ENCODE data around the gene TMEM243. TPM values are rescaled to one million over a fixed set of nuclear protein-coding genes. Genes with fewer than 3 reads are reported as not detected.

The TMEM243 gene
- total and polyA plus RNA-seq, 2 donors (not counting 3 experiments of a cell fraction or from before 2014, with no cell fraction given): 26.9 to 28.8 TPM

DNA sequence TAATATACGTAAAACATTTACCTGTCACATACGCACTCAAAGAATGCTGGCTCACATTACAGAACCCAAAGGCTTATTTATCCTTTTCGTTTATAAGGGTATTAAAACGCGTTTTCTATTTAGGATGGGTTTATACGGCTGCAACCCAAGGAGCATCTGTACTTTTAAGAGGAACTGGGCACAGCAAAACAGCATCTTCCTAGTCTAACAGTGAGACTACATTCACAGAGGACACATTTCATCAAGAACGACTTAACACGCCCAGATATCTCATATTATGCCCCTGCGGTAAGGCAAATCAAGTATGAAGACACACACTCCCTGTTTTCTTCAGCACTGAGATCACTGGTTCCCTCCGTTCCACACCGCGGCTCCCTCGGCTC is 67.8 kb downstream of the TMEM243 start:
- peaks cover 40% of the 10 kb centered on the region for H3K79me2 ChIP-seq (ENCODE audit: control insufficient read depth, insufficient read depth, low read length)
- CTCF ChIA-PET: interaction anchor here (1.0 to 12.0 kb wide), 6 partner anchors 11 to 264 kb away, joined by 3 to 343 read pairs (median 12); partner anchors contain the start of gene ELAPOR2
- H3K4me1 ChIP-seq (ENCODE audit: control insufficient read depth, extremely low read depth, insufficient read depth, low read length): peaks cover 36% of the 10 kb centered on the region
- H2AFZ ChIP-seq (ENCODE audit: low read depth, low read length): peak overlapping the region; percentile 91
- no peak for TF ChIP-seq POLR2AphosphoS5 (IDR thresholded peaks at IDR 0.05; ENCODE audit: insufficient read depth, low read depth, low read length)
- TF ChIP-seq FOS (IDR thresholded peaks at IDR 0.05; ENCODE audit: borderline replicate concordance, insufficient read depth, low read length): no peak
- TF ChIP-seq EZH2 (IDR thresholded peaks at IDR 0.05; ENCODE audit: borderline replicate concordance, low read depth, low read length, severe bottlenecking): no peak
- TF ChIP-seq, protein P1, sequence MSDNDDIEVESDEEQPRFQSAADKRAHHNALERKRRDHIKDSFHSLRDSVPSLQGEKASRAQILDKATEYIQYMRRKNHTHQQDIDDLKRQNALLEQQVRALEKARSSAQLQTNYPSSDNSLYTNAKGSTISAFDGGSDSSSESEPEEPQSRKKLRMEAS (IDR thresholded peaks at IDR 0.05; ENCODE audit: insufficient read depth, insufficient read length): no peak
- TF ChIP-seq, protein P2, sequence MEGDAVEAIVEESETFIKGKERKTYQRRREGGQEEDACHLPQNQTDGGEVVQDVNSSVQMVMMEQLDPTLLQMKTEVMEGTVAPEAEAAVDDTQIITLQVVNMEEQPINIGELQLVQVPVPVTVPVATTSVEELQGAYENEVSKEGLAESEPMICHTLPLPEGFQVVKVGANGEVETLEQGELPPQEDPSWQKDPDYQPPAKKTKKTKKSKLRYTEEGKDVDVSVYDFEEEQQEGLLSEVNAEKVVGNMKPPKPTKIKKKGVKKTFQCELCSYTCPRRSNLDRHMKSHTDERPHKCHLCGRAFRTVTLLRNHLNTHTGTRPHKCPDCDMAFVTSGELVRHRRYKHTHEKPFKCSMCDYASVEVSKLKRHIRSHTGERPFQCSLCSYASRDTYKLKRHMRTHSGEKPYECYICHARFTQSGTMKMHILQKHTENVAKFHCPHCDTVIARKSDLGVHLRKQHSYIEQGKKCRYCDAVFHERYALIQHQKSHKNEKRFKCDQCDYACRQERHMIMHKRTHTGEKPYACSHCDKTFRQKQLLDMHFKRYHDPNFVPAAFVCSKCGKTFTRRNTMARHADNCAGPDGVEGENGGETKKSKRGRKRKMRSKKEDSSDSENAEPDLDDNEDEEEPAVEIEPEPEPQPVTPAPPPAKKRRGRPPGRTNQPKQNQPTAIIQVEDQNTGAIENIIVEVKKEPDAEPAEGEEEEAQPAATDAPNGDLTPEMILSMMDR (IDR thresholded peaks at IDR 0.05; ENCODE audit: extremely low read depth in 1 of 2, insufficient read depth in 1 of 2, low read depth in 1 of 2, low read length in 2 of 2): no peak
- TF ChIP-seq GATA2 (IDR thresholded peaks at IDR 0.05; ENCODE audit: insufficient read depth, insufficient read length, low read depth, low read length): no peak
- TF ChIP-seq JUN (IDR thresholded peaks at IDR 0.05; ENCODE audit: borderline replicate concordance, insufficient read depth, insufficient read length, low read depth): no peak
- TF ChIP-seq MYC (IDR thresholded peaks at IDR 0.05; ENCODE audit: low read depth, low read length): no peak
- TF ChIP-seq POLR2A (IDR thresholded peaks at IDR 0.05; ENCODE audit: low read depth, low read length): no peak
- H3K9me1 ChIP-seq (replicated peaks; ENCODE audit: control insufficient read depth, extremely low read depth, insufficient read depth, low read length): no peaks in the 10 kb centered on the region
- peak overlapping the region; percentile 89 for H3K4me2 ChIP-seq (ENCODE audit: insufficient read depth, low read length)
- DNase-seq (ENCODE audit: low read depth, low spot score): no peak
- H3K9me3 ChIP-seq (replicated peaks; ENCODE audit: control insufficient read depth, insufficient read depth, low read length): no peaks in the 10 kb centered on the region
- FAIRE-seq: no peak
- H3K27me3 ChIP-seq (ENCODE audit: control insufficient read depth in 2 of 2, insufficient read depth in 2 of 2, low read length in 2 of 2): no peaks in the 10 kb centered on the region
- POLR2A ChIA-PET: interaction anchor here (1.5 to 2.4 kb wide), 3 partner anchors 68 to 94 kb away, joined by 4 to 15 read pairs (median 14); partner anchors contain the start of genes ELAPOR2 and TMEM243
- peaks cover 0 to 2% of the 10 kb centered on the region in 2 experiments for H3K36me3 ChIP-seq (ENCODE audit: control insufficient read depth in 2 of 2, extremely low read depth in 1 of 2, insufficient read depth in 2 of 2, low read length in 2 of 2)
- peaks cover 5% of the 10 kb centered on the region for H4K20me1 ChIP-seq (replicated peaks; ENCODE audit: control insufficient read depth, extremely low read depth, insufficient read depth, low read length)
- H3K9ac ChIP-seq (replicated peaks; ENCODE audit: extremely low read depth, insufficient read depth, low read length): peak overlapping the region; percentile 100
- intact Hi-C loops (cut with micrococcal nuclease) (loop anchor here (1.0 to 10.0 kb wide), 6 partner anchors 68 to 725 kb away; partner anchors contain the start of genes CROT, DBF4, ELAPOR2 and SLC25A40), dilution Hi-C loops (cut with MboI; ENCODE audit: extremely low pct_ligation_motif_present, low sequenced_read_pairs) (no loop called here)
- peak overlapping the region; percentile 84 for H3K27ac ChIP-seq (ENCODE audit: insufficient read depth, low read depth, low read length)
- TSS peak; percentile 76 for BruUV-seq (replicated peaks)
- peak overlapping the region; percentile 15 to 100 (median 96) for H3K4me3 ChIP-seq (replicated peaks in 1 of 3; ENCODE audit: insufficient read depth in 1 of 3, low read depth in 1 of 3, low read length in 3 of 3)

Data from endothelial cell of umbilical vein (primary cell).